ENCODE results near the gene TMIGD3.

DNA sequence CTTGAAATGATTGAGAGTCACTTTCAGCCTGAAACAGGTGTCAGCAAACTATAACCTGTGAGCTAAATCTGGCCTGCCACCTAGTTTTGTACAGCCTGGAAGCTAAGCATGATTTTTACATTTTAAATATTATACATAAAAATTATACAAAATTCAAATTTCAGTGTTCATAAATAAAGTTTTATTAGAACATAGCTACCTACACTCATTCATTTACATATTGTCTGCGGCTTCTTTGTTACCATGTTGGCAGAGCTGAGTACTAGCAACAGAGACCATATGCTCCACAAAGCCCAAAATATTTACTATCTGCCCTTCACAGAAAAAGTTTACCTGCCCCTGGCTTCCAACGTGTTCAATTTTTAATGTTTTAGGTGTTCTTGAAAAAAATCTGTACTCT lies 37.7 kb downstream of the TMIGD3 start:
- TF ChIP-seq, protein P1, sequence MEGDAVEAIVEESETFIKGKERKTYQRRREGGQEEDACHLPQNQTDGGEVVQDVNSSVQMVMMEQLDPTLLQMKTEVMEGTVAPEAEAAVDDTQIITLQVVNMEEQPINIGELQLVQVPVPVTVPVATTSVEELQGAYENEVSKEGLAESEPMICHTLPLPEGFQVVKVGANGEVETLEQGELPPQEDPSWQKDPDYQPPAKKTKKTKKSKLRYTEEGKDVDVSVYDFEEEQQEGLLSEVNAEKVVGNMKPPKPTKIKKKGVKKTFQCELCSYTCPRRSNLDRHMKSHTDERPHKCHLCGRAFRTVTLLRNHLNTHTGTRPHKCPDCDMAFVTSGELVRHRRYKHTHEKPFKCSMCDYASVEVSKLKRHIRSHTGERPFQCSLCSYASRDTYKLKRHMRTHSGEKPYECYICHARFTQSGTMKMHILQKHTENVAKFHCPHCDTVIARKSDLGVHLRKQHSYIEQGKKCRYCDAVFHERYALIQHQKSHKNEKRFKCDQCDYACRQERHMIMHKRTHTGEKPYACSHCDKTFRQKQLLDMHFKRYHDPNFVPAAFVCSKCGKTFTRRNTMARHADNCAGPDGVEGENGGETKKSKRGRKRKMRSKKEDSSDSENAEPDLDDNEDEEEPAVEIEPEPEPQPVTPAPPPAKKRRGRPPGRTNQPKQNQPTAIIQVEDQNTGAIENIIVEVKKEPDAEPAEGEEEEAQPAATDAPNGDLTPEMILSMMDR (IDR thresholded peaks at IDR 0.05), result no peak
- no peak for TF ChIP-seq TCF7L2 (IDR thresholded peaks at IDR 0.05; ENCODE audit: low read depth, low read length)
